ENCODE data around the gene RASA1.

DNA sequence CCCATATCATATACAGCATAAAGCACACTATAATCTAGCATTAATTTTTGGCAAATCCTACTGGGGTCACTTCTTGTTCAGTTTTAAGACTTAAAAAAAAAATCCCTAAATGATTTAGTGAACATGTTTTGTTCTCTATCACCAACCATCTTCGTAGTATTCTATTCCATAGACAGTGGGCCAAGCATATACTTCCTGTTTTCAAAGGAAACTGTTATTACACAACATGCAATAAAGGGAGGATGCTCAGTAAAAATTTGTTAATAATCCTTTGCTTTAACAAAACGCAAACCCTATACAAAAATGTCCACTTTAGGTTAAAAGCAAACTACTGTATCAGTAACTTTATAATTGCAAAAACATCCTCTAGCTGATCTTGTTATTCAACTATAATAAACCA is 132.0 kb downstream of the RASA1 start:
- TF ChIP-seq, protein P1, sequence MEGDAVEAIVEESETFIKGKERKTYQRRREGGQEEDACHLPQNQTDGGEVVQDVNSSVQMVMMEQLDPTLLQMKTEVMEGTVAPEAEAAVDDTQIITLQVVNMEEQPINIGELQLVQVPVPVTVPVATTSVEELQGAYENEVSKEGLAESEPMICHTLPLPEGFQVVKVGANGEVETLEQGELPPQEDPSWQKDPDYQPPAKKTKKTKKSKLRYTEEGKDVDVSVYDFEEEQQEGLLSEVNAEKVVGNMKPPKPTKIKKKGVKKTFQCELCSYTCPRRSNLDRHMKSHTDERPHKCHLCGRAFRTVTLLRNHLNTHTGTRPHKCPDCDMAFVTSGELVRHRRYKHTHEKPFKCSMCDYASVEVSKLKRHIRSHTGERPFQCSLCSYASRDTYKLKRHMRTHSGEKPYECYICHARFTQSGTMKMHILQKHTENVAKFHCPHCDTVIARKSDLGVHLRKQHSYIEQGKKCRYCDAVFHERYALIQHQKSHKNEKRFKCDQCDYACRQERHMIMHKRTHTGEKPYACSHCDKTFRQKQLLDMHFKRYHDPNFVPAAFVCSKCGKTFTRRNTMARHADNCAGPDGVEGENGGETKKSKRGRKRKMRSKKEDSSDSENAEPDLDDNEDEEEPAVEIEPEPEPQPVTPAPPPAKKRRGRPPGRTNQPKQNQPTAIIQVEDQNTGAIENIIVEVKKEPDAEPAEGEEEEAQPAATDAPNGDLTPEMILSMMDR (IDR thresholded peaks at IDR 0.05) = no peak
- TF ChIP-seq POLR2AphosphoS5 (IDR thresholded peaks at IDR 0.05; ENCODE audit: low read depth, low read length) = no peak
- TF ChIP-seq SIN3A (IDR thresholded peaks at IDR 0.05; ENCODE audit: borderline replicate concordance, insufficient read depth, low read depth, low read length) = no peak
